Measurements from ENCODE around the gene KCNQ4. TPM values are rescaled to one million over a fixed set of nuclear protein-coding genes. Genes with fewer than 3 reads are reported as not detected.
A peak's percentile ranks its signal among the peaks of the same experiment; 100 is the strongest.

Gene KCNQ4
- total RNA-seq, 1 donor from 2014 or later: 0.76 TPM

GRCh38 chr1:40823983-40824382 is 40.4 kb downstream of the KCNQ4 start:
- no peak for TF ChIP-seq CTCF (IDR thresholded peaks at IDR 0.05; ENCODE audit: partially characterized antibody, unreplicated experiment)
- Mint-ChIP-seq H3K27me3 (ENCODE audit: unreplicated experiment) (no peaks in the 10 kb centered on the region), H3K9me3 (ENCODE audit: unreplicated experiment) (no peaks in the 10 kb centered on the region), H3K4me1 (ENCODE audit: low read depth, unreplicated experiment) (peaks cover 14% of the 10 kb centered on the region), H3K27ac (ENCODE audit: unreplicated experiment) (no peak overlapping the region), H3K36me3 (ENCODE audit: unreplicated experiment) (no peaks in the 10 kb centered on the region), H3K4me3 (ENCODE audit: unreplicated experiment) (no peak overlapping the region)
- no peak for DNase-seq

GRCh38 chr1:40824591-40825434 is 41.2 kb downstream of the KCNQ4 start:
- H3K4me1 Mint-ChIP-seq (ENCODE audit: low read depth, unreplicated experiment): peaks cover 14% of the 10 kb centered on the region
- H3K9me3 Mint-ChIP-seq (ENCODE audit: unreplicated experiment): no peaks in the 10 kb centered on the region
- no peak for DNase-seq
- TF ChIP-seq CTCF (IDR thresholded peaks at IDR 0.05; ENCODE audit: partially characterized antibody, unreplicated experiment): no peak
- no peak overlapping the region for H3K4me3 Mint-ChIP-seq (ENCODE audit: unreplicated experiment)
- H3K36me3 Mint-ChIP-seq (ENCODE audit: unreplicated experiment): no peaks in the 10 kb centered on the region
- peak overlapping the region; percentile 10 for H3K27ac Mint-ChIP-seq (ENCODE audit: unreplicated experiment)
- H3K27me3 Mint-ChIP-seq (ENCODE audit: unreplicated experiment): peaks cover 4% of the 10 kb centered on the region

- Mint-ChIP-seq H3K4me3 (ENCODE audit: unreplicated experiment) (no peak overlapping the region), H3K27ac (ENCODE audit: unreplicated experiment) (peak overlapping the region; percentile 10)
These were observed 41.8 kb downstream of the KCNQ4 start for GRCh38 chr1:40825435-40825788.

GRCh38 chr1:40825996-40826395 is 42.4 kb downstream of the KCNQ4 start:
- H3K27ac Mint-ChIP-seq (ENCODE audit: unreplicated experiment): no peak overlapping the region
- DNase-seq: no peak
- peaks cover 14% of the 10 kb centered on the region for H3K4me1 Mint-ChIP-seq (ENCODE audit: low read depth, unreplicated experiment)
- no peaks in the 10 kb centered on the region for H3K9me3 Mint-ChIP-seq (ENCODE audit: unreplicated experiment)
- no peak for TF ChIP-seq CTCF (IDR thresholded peaks at IDR 0.05; ENCODE audit: partially characterized antibody, unreplicated experiment)
- no peaks in the 10 kb centered on the region for H3K36me3 Mint-ChIP-seq (ENCODE audit: unreplicated experiment)
- no peak overlapping the region for H3K4me3 Mint-ChIP-seq (ENCODE audit: unreplicated experiment)
- peaks cover 6% of the 10 kb centered on the region for H3K27me3 Mint-ChIP-seq (ENCODE audit: unreplicated experiment)

More at GRCh38 chr1:40825435-40825788, 41.8 kb downstream of the KCNQ4 start:
- DNase-seq: no peak
- peaks cover 14% of the 10 kb centered on the region for H3K4me1 Mint-ChIP-seq (ENCODE audit: low read depth, unreplicated experiment)
- H3K27me3 Mint-ChIP-seq (ENCODE audit: unreplicated experiment): peaks cover 6% of the 10 kb centered on the region
- no peak for TF ChIP-seq CTCF (IDR thresholded peaks at IDR 0.05; ENCODE audit: partially characterized antibody, unreplicated experiment)
- no peaks in the 10 kb centered on the region for H3K36me3 Mint-ChIP-seq (ENCODE audit: unreplicated experiment)
- no peaks in the 10 kb centered on the region for H3K9me3 Mint-ChIP-seq (ENCODE audit: unreplicated experiment)

- peaks cover 4% of the 10 kb centered on the region for H3K9me3 Mint-ChIP-seq (ENCODE audit: unreplicated experiment)
These were observed 46.2 kb downstream of the KCNQ4 start for GRCh38 chr1:40829631-40830245.

More at GRCh38 chr1:40829631-40830245, 46.2 kb downstream of the KCNQ4 start:
- no peaks in the 10 kb centered on the region for H3K36me3 Mint-ChIP-seq (ENCODE audit: unreplicated experiment)
- DNase-seq: no peak
- H3K27me3 Mint-ChIP-seq (ENCODE audit: unreplicated experiment): peaks cover 6% of the 10 kb centered on the region
- no peak for TF ChIP-seq CTCF (IDR thresholded peaks at IDR 0.05; ENCODE audit: partially characterized antibody, unreplicated experiment)
- peaks cover 5% of the 10 kb centered on the region for H3K4me1 Mint-ChIP-seq (ENCODE audit: low read depth, unreplicated experiment)
- no peak overlapping the region for H3K4me3 Mint-ChIP-seq (ENCODE audit: unreplicated experiment)
- no peak overlapping the region for H3K27ac Mint-ChIP-seq (ENCODE audit: unreplicated experiment)
